HG02870 (cell line): ENCODE data around the gene FNIP1.
"Not testable (repeated sequence)": the region's sequence is repeated elsewhere in the genome, so short reads cannot be mapped to it uniquely, and the experiment has no call there.

Experiments used
- ATAC-seq: cut with Tn5 transposase; IDR thresholded peaks from one replicate; pipeline ENCODE4 v1.9.1; 2021; ENCODE audit warnings: mild to moderate bottlenecking, moderate library complexity; ENCODE audit not compliant: unreplicated experiment

Gene FNIP1

GRCh38 chr5:131641494-131641893 lies 155.3 kb downstream of the FNIP1 start:
- no peak for ATAC-seq

GRCh38 chr5:131640043-131640856 lies 156.6 kb downstream of the FNIP1 start:
- ATAC-seq = peak; percentile 55

GRCh38 chr5:131639148-131639547 lies 157.7 kb downstream of the FNIP1 start:
- no peak for ATAC-seq

- ATAC-seq = no peak
These were observed 159.1 kb downstream of the FNIP1 start for GRCh38 chr5:131637694-131638093.

GRCh38 chr5:131635684-131636572 lies 160.9 kb downstream of the FNIP1 start:
- ATAC-seq = no peak

- peak; percentile 81 for ATAC-seq
These were observed 161.7 kb downstream of the FNIP1 start, which contains the start of gene RAPGEF6 for GRCh38 chr5:131634996-131635683. Gene RAPGEF6 (minus strand): TSS chr5:131635229. CDS start chr5:131635030, 199 bp downstream.

- ATAC-seq = peak; percentile 13
These were observed 162.2 kb downstream of the FNIP1 start for GRCh38 chr5:131634666-131634995.

GRCh38 chr5:131634238-131634637 lies 162.6 kb downstream of the FNIP1 start:
- ATAC-seq = no peak

- no peak for ATAC-seq
These were observed 163.0 kb downstream of the FNIP1 start for GRCh38 chr5:131633830-131634229.

GRCh38 chr5:131630963-131631350 lies 165.9 kb downstream of the FNIP1 start:
- no peak for ATAC-seq

GRCh38 chr5:131630208-131630962 lies 166.4 kb downstream of the FNIP1 start:
- ATAC-seq = no peak

- ATAC-seq = no peak
These were observed 167.8 kb downstream of the FNIP1 start for GRCh38 chr5:131628990-131629389.

- ATAC-seq = no peak
These were observed 169.5 kb downstream of the FNIP1 start for GRCh38 chr5:131627207-131627865.

- ATAC-seq = no peak
These were observed 174.2 kb downstream of the FNIP1 start for GRCh38 chr5:131622633-131623032.

GRCh38 chr5:131621164-131621563 lies 175.7 kb downstream of the FNIP1 start:
- not testable (repeated sequence) for ATAC-seq

- no peak for ATAC-seq
These were observed 177.7 kb downstream of the FNIP1 start for GRCh38 chr5:131619102-131619501.

GRCh38 chr5:131617140-131617822 lies 179.5 kb downstream of the FNIP1 start:
- no peak for ATAC-seq

- ATAC-seq = no peak
These were observed 180.9 kb downstream of the FNIP1 start for GRCh38 chr5:131615957-131616356.

GRCh38 chr5:131613423-131613822 lies 183.4 kb downstream of the FNIP1 start:
- no peak for ATAC-seq

GRCh38 chr5:131611064-131611381 lies 185.8 kb downstream of the FNIP1 start:
- ATAC-seq = no peak
